AG09319 (cell line): Measurements from ENCODE around the gene MMP23B.

Experiments used
- DNase-seq: peaks from one replicate; pipeline ENCODE4 v3.0.0-alpha.2; 2010; ENCODE audit warnings: low read depth; ENCODE audit errors: extremely low read depth
- CTCF ChIP-seq: IDR thresholded peaks from 2 replicates; pipeline ENCODE4 v1.5.1; 2011; ENCODE audit warnings: low read depth, mild to moderate bottlenecking, inconsistent platforms, low read length, moderate library complexity

The MMP23B gene

GRCh38 chr1:1622788-1623094, 9.2 kb upstream of the MMP23B start:
- DNase-seq, result no peak

GRCh38 chr1:1623181-1623630, 8.8 kb upstream of the MMP23B start:
- TF ChIP-seq CTCF, result no peak
- no peak for DNase-seq

More at GRCh38 chr1:1622788-1623094, 9.2 kb upstream of the MMP23B start:
- no peak for TF ChIP-seq CTCF

- no peak for DNase-seq
- no peak for TF ChIP-seq CTCF
Measured at GRCh38 chr1:1623631-1624442, 8.1 kb upstream of the MMP23B start.

- no peak for TF ChIP-seq CTCF
- DNase-seq, result no peak
Measured at GRCh38 chr1:1624443-1625403, 7.2 kb upstream of the MMP23B start.

- TF ChIP-seq CTCF, result no peak
- no peak for DNase-seq
Measured at GRCh38 chr1:1625404-1625775, 6.6 kb upstream of the MMP23B start.

- no peak for DNase-seq
- TF ChIP-seq CTCF, result no peak
Measured at GRCh38 chr1:1625824-1626206, 6.2 kb upstream of the MMP23B start.
